Measurements from ENCODE around the gene SERPINF2. TPM values are rescaled to one million over a fixed set of nuclear protein-coding genes. Genes with fewer than 3 reads are reported as not detected.
A peak's percentile ranks its signal among the peaks of the same experiment; 100 is the strongest.

The SERPINF2 gene
- total RNA-seq, 2 donors from 2014 or later = 1.0 to 1.7 TPM

GRCh38 chr17:1710807-1711553 lies 31.7 kb upstream of the SERPINF2 start:
- H3K9me3 ChIP-seq = no peaks in the 10 kb centered on the region
- no peak for TF ChIP-seq CTCF (IDR thresholded peaks at IDR 0.05)
- peaks cover 17% of the 10 kb centered on the region for H3K4me1 ChIP-seq
- H3K4me3 ChIP-seq = peak overlapping the region; percentile 65
- no peaks in the 10 kb centered on the region for H3K27me3 ChIP-seq
- peak overlapping the region; percentile 84 for H3K27ac ChIP-seq
- no peaks in the 10 kb centered on the region for H3K36me3 ChIP-seq
- intact Hi-C loops (cut with DNase I) = loop anchor here (5.0 kb wide), 1 partner anchor 34 kb away; no protein-coding TSS in a partner anchor
- peak; percentile 36 for DNase-seq
- peak overlapping the region; percentile 87 to 98 for H3K9ac ChIP-seq (ENCODE audit: low read depth in 2 of 2, low read length in 2 of 2)

GRCh38 chr17:1711804-1712203 lies 30.9 kb upstream of the SERPINF2 start:
- peaks cover 17% of the 10 kb centered on the region for H3K4me1 ChIP-seq
- H3K27me3 ChIP-seq = no peaks in the 10 kb centered on the region
- TF ChIP-seq CTCF (IDR thresholded peaks at IDR 0.05) = no peak
- H3K36me3 ChIP-seq = no peaks in the 10 kb centered on the region
- no peak for DNase-seq
- intact Hi-C loops (cut with DNase I) = loop anchor here (5.0 kb wide), 1 partner anchor 35 kb away; no protein-coding TSS in a partner anchor
- H3K27ac ChIP-seq = peak overlapping the region; percentile 84
- H3K9ac ChIP-seq (ENCODE audit: low read depth in 2 of 2, low read length in 2 of 2) = no peak overlapping the region
- no peaks in the 10 kb centered on the region for H3K9me3 ChIP-seq
- H3K4me3 ChIP-seq = no peak overlapping the region

- intact Hi-C loops (cut with DNase I) = loop anchor here (5.0 kb wide), 1 partner anchor 35 kb away; no protein-coding TSS in a partner anchor
- peaks cover 17% of the 10 kb centered on the region for H3K4me1 ChIP-seq
- no peak for DNase-seq
- H3K9ac ChIP-seq (ENCODE audit: low read depth in 2 of 2, low read length in 2 of 2) = peak overlapping the region in 1 of 2 donors; percentile 36
- H3K27ac ChIP-seq = peak overlapping the region; percentile 0
- H3K4me3 ChIP-seq = no peak overlapping the region
- H3K36me3 ChIP-seq = no peaks in the 10 kb centered on the region
- TF ChIP-seq CTCF (IDR thresholded peaks at IDR 0.05) = no peak
- no peaks in the 10 kb centered on the region for H3K9me3 ChIP-seq
- no peaks in the 10 kb centered on the region for H3K27me3 ChIP-seq
Measured at GRCh38 chr17:1712271-1712670, 30.4 kb upstream of the SERPINF2 start.

GRCh38 chr17:1713160-1713877 lies 29.4 kb upstream of the SERPINF2 start:
- no peaks in the 10 kb centered on the region for H3K9me3 ChIP-seq
- TF ChIP-seq CTCF (IDR thresholded peaks at IDR 0.05) = no peak
- H3K4me1 ChIP-seq = peaks cover 24% of the 10 kb centered on the region
- H3K4me3 ChIP-seq = peak overlapping the region; percentile 93
- no peaks in the 10 kb centered on the region for H3K27me3 ChIP-seq
- H3K27ac ChIP-seq = peak overlapping the region; percentile 98
- no peak for DNase-seq
- H3K9ac ChIP-seq (ENCODE audit: low read depth in 2 of 2, low read length in 2 of 2) = peak overlapping the region; percentile 70 to 94
- intact Hi-C loops (cut with DNase I) = loop anchor here (5.0 kb wide), 1 partner anchor 36 kb away; no protein-coding TSS in a partner anchor
- no peaks in the 10 kb centered on the region for H3K36me3 ChIP-seq

GRCh38 chr17:1713878-1714426 lies 28.7 kb upstream of the SERPINF2 start:
- Histone ChIP-seq H3K4me3 (peak overlapping the region; percentile 93), H3K36me3 (no peaks in the 10 kb centered on the region), H3K9ac (ENCODE audit: low read depth in 2 of 2, low read length in 2 of 2) (peak overlapping the region; percentile 70 to 94), H3K27me3 (no peaks in the 10 kb centered on the region), H3K9me3 (no peaks in the 10 kb centered on the region), H3K4me1 (peaks cover 25% of the 10 kb centered on the region), H3K27ac (peak overlapping the region; percentile 98)
- intact Hi-C loops (cut with DNase I) = loop anchor here (5.0 kb wide), 1 partner anchor 37 kb away; no protein-coding TSS in a partner anchor
- peak; percentile 23 for TF ChIP-seq CTCF (IDR thresholded peaks at IDR 0.05)
- DNase-seq = peak; percentile 77
